ENCODE measurements around the gene SNX22. TPM values are rescaled to one million over a fixed set of nuclear protein-coding genes. Genes with fewer than 3 reads are reported as not detected.
A peak's percentile ranks its signal among the peaks of the same experiment; 100 is the strongest.

The SNX22 gene
- total and polyA plus RNA-seq, 2 experiments from 2014 or later, result 7.5 to 7.7 TPM

DNA sequence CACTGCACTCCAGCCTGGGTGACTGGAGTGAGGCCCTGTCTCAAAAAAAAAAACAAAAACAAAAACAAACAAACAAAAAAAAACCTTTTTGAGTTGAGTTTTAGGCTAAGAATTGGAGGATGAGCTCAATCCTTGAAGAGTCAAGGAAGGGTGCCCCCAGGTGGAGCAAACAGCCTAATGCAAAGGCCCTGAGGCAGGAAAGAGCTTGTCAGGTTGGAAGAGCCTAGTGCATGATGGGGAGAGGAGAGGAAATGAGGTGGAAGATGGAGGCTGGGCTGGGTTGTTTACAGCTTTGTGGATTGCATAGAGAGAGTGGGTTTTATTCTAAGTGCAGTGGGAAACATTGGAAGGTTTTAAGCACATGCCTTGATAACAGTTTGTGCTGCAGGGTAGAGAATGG lies 2.1 kb upstream of the SNX22 start:
- Histone ChIP-seq H3K27ac (no peak overlapping the region), H4K20me1 (ENCODE audit: insufficient read depth, poor library complexity, severe bottlenecking) (no peaks in the 10 kb centered on the region), H2AFZ (no peak overlapping the region), H3K4me2 (no peak overlapping the region), H3K27me3 (peaks cover 14% of the 10 kb centered on the region), H3K79me2 (no peaks in the 10 kb centered on the region), H3K4me1 (ENCODE audit: insufficient read depth) (peaks cover 30% of the 10 kb centered on the region), H3K9me2 (replicated peaks; ENCODE audit: insufficient read depth) (no peaks in the 10 kb centered on the region), H3K36me3 (replicated peaks; ENCODE audit: insufficient read depth, low read depth) (no peaks in the 10 kb centered on the region), H3K4me3 (no peak overlapping the region), H3K9me3 (ENCODE audit: low read depth) (no peaks in the 10 kb centered on the region)
- DNase-seq (ENCODE audit: low spot score), result no peak
- TF ChIP-seq, protein P1, sequence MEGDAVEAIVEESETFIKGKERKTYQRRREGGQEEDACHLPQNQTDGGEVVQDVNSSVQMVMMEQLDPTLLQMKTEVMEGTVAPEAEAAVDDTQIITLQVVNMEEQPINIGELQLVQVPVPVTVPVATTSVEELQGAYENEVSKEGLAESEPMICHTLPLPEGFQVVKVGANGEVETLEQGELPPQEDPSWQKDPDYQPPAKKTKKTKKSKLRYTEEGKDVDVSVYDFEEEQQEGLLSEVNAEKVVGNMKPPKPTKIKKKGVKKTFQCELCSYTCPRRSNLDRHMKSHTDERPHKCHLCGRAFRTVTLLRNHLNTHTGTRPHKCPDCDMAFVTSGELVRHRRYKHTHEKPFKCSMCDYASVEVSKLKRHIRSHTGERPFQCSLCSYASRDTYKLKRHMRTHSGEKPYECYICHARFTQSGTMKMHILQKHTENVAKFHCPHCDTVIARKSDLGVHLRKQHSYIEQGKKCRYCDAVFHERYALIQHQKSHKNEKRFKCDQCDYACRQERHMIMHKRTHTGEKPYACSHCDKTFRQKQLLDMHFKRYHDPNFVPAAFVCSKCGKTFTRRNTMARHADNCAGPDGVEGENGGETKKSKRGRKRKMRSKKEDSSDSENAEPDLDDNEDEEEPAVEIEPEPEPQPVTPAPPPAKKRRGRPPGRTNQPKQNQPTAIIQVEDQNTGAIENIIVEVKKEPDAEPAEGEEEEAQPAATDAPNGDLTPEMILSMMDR (IDR thresholded peaks at IDR 0.05; ENCODE audit: poor library complexity), result no peak
- TF ChIP-seq EZH2phosphoT487 (IDR thresholded peaks at IDR 0.05; ENCODE audit: low read depth, severe bottlenecking, unreplicated experiment) (no peak), EZH2 (IDR thresholded peaks at IDR 0.05; ENCODE audit: borderline replicate concordance) (no peak)

DNA sequence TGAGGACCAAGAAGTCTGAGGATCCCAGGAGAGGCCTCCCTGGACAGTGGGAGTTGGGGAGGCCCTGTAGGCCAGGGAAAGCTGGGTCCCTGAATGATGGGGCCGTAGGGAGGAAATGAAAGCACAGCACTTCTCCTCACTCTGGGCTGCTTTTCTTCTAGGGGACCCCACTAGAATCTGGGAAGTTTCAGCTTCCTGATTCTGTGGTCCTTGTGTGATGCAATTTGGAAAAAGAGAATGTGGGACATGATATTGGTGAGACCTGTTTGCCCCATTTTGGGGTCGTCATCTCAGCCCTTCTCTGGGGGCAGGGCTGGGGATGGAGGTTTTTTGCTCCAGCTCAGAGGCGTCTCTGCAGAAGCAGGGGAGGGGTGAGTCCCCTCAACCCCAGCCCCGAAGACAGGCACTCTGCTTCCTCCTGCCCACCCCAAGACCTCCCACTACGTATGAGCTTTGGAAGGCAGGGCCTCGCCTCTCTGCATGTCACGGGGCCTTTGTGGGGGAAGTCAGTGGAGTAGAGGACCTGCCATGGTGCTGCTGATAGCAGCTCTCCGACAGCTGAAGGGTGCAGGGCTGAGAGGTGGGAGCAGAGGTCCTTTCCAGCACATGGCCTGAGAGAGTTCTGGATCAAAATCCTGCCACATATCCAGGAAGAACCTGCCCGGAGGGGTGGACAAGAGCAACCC lies 1.5 kb upstream of the SNX22 start:
- no peak for TF ChIP-seq EZH2 (IDR thresholded peaks at IDR 0.05; ENCODE audit: borderline replicate concordance)
- TF ChIP-seq, protein P1 (IDR thresholded peaks at IDR 0.05; ENCODE audit: poor library complexity), result no peak
- no peaks in the 10 kb centered on the region for H3K79me2 ChIP-seq
- no peaks in the 10 kb centered on the region for H3K9me2 ChIP-seq (replicated peaks; ENCODE audit: insufficient read depth)

DNA sequence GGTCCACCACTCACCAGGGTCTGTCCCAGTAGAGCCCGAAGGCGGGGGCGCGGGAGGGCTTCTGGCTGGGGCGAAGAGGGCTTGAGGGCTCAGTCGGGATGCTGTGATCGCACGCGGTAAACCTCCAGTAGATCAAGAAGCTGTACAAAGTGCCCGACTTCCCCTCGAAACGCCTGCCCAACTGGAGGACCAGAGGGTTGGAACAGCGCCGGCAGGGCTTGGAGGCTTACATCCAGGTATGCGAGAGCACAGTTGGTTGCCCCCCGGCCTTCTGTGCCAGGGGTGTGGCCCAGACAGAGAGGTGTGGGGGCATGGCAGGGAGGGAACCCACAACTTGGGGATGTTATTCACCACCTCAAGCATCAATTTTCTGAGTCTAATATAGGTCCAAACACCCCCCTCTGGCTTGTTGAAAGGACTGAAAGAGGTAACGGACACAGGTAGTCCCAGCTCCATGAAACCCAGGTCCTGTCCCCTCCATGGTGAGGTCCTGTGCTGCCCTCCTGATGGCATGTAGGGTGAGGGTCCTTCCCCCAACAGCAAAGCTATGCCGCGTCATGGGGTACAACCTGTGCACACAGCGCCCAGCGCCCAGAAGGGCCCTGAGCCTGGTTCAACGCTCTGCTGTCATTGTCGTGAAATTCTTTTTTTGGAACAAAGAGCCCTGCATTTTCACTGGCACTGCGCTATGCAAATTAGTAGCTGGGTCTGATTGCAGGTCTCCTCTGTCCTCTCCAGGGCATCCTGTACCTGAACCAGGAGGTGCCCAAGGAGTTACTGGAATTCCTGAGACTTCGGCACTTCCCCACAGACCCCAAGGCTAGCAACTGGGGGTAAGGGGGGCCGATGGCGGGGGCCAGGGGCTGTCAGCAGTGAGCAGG lies 1.2 kb downstream of the SNX22 start:
- Histone ChIP-seq H3K27me3 (peaks cover 14% of the 10 kb centered on the region), H3K36me3 (replicated peaks; ENCODE audit: insufficient read depth, low read depth) (no peaks in the 10 kb centered on the region), H2AFZ (no peak overlapping the region), H3K9me2 (replicated peaks; ENCODE audit: insufficient read depth) (no peaks in the 10 kb centered on the region), H3K4me3 (peak overlapping the region; percentile 58), H3K9me3 (ENCODE audit: low read depth) (no peaks in the 10 kb centered on the region), H3K4me1 (ENCODE audit: insufficient read depth) (peaks cover 21% of the 10 kb centered on the region), H3K27ac (no peak overlapping the region), H4K20me1 (ENCODE audit: insufficient read depth, poor library complexity, severe bottlenecking) (peaks cover 13% of the 10 kb centered on the region), H3K4me2 (peak overlapping the region; percentile 99), H3K79me2 (no peaks in the 10 kb centered on the region)
- TF ChIP-seq EZH2phosphoT487 (IDR thresholded peaks at IDR 0.05; ENCODE audit: low read depth, severe bottlenecking, unreplicated experiment) (no peak), EZH2 (IDR thresholded peaks at IDR 0.05; ENCODE audit: borderline replicate concordance) (no peak)
- TF ChIP-seq, protein P1 (IDR thresholded peaks at IDR 0.05; ENCODE audit: poor library complexity), result no peak
- DNase-seq (ENCODE audit: low spot score), result no peak
- WGBS (ENCODE audit: low lambda C conversion rate, missing lambda C conversion rate), result 38% methylated on average over 25 of the region's 27 CpGs

More for the DNA sequence above, 1.5 kb upstream of the SNX22 start:
- H3K27ac ChIP-seq, result no peak overlapping the region
- no peak overlapping the region for H3K4me2 ChIP-seq
- H3K9me3 ChIP-seq (ENCODE audit: low read depth), result no peaks in the 10 kb centered on the region
- WGBS (ENCODE audit: low lambda C conversion rate, missing lambda C conversion rate), result 81% methylated on average over 9 of the region's 9 CpGs
- H2AFZ ChIP-seq, result no peak overlapping the region
- no peaks in the 10 kb centered on the region for H3K36me3 ChIP-seq (replicated peaks; ENCODE audit: insufficient read depth, low read depth)
- no peak for DNase-seq (ENCODE audit: low spot score)
- no peaks in the 10 kb centered on the region for H4K20me1 ChIP-seq (ENCODE audit: insufficient read depth, poor library complexity, severe bottlenecking)
- H3K4me3 ChIP-seq, result no peak overlapping the region
- peaks cover 14% of the 10 kb centered on the region for H3K27me3 ChIP-seq
- peaks cover 30% of the 10 kb centered on the region for H3K4me1 ChIP-seq (ENCODE audit: insufficient read depth)
